Measurements from ENCODE around the gene HOXA5.
A peak's percentile ranks its signal among the peaks of the same experiment; 100 is the strongest.

HOXA5 gene
- 0 to 0.08 (median 0) reads per million in 4 donors for total RNA-seq

GRCh38 chr7:27143023-27143949, at the start of gene HOXA5:
Gene HOXA5, minus strand, starts transcription at chr7:27143681. Its CDS starts 74 bp downstream, at chr7:27143607.
- no peak for DNase-seq

- no peak for DNase-seq
Measured at GRCh38 chr7:27192546-27193334, 49.3 kb upstream of the HOXA5 start.

GRCh38 chr7:27191833-27192545, 48.5 kb upstream of the HOXA5 start:
- no peak for DNase-seq

- DNase-seq, result no peak
Measured at GRCh38 chr7:27191161-27191731, 47.8 kb upstream of the HOXA5 start.

- DNase-seq, result no peak
Measured at GRCh38 chr7:27189997-27190748, 46.7 kb upstream of the HOXA5 start.

- no peak for DNase-seq
Measured at GRCh38 chr7:27189295-27189996, 46.0 kb upstream of the HOXA5 start.

GRCh38 chr7:27188386-27189294, 45.2 kb upstream of the HOXA5 start:
- peak in 1 of 5 donors; percentile 31 for DNase-seq

- no peak for DNase-seq
Measured at GRCh38 chr7:27187475-27188385, 44.2 kb upstream of the HOXA5 start.

GRCh38 chr7:27186668-27187474, 43.4 kb upstream of the HOXA5 start:
- no peak for DNase-seq

GRCh38 chr7:27185854-27186667, 42.6 kb upstream of the HOXA5 start:
- DNase-seq, result no peak

GRCh38 chr7:27185013-27185853, 41.8 kb upstream of the HOXA5 start, which contains the start of gene HOXA11:
Gene HOXA11, minus strand, starts transcription at chr7:27185232. Its CDS starts 88 bp downstream, at chr7:27185144.
- no peak for DNase-seq

- DNase-seq, result peak in 1 of 5 donors; percentile 28
Measured at GRCh38 chr7:27184337-27185012, 41.0 kb upstream of the HOXA5 start.

GRCh38 chr7:27183682-27184336, 40.3 kb upstream of the HOXA5 start:
- no peak for DNase-seq

GRCh38 chr7:27182861-27183681, 39.6 kb upstream of the HOXA5 start:
- DNase-seq, result no peak
